KG1 (cell line): ENCODE measurements around the gene CTNNBL1.
"Not testable (repeated sequence)": the region's sequence is repeated elsewhere in the genome, so short reads cannot be mapped to it uniquely, and the experiment has no call there.

Experiments used
- DNase-seq: peaks from one replicate; lab custom pipeline; 2025; lab: John Stamatoyannopoulos, UW

Gene CTNNBL1

GRCh38 chr20:37852666-37853065 is 158.8 kb downstream of the CTNNBL1 start:
- DNase-seq: no peak

- no peak for DNase-seq
Measured at GRCh38 chr20:37853823-37854375, 160.1 kb downstream of the CTNNBL1 start.

- not testable (repeated sequence) for DNase-seq
Measured at GRCh38 chr20:37856034-37856433, 162.2 kb downstream of the CTNNBL1 start.

- no peak for DNase-seq
Measured at GRCh38 chr20:37856932-37857660, 163.3 kb downstream of the CTNNBL1 start.

- no peak for DNase-seq
Measured at GRCh38 chr20:37859406-37860171, 165.8 kb downstream of the CTNNBL1 start.

GRCh38 chr20:37863289-37863688 is 169.5 kb downstream of the CTNNBL1 start:
- DNase-seq: no peak

GRCh38 chr20:37864298-37864697 is 170.5 kb downstream of the CTNNBL1 start:
- DNase-seq: no peak

GRCh38 chr20:37866051-37866450 is 172.2 kb downstream of the CTNNBL1 start:
- no peak for DNase-seq

GRCh38 chr20:37867289-37868195 is 173.7 kb downstream of the CTNNBL1 start:
- DNase-seq: no peak

GRCh38 chr20:37868851-37869333 is 175.1 kb downstream of the CTNNBL1 start:
- no peak for DNase-seq

- DNase-seq: no peak
Measured at GRCh38 chr20:37869334-37869861, 175.6 kb downstream of the CTNNBL1 start.

GRCh38 chr20:37870294-37870693 is 176.5 kb downstream of the CTNNBL1 start:
- no peak for DNase-seq

GRCh38 chr20:37871751-37872150 is 177.9 kb downstream of the CTNNBL1 start:
- no peak for DNase-seq

GRCh38 chr20:37872161-37872560 is 178.3 kb downstream of the CTNNBL1 start:
- DNase-seq: no peak

- no peak for DNase-seq
Measured at GRCh38 chr20:37873884-37874283, 180.1 kb downstream of the CTNNBL1 start.

- no peak for DNase-seq
Measured at GRCh38 chr20:37875460-37876175, 181.8 kb downstream of the CTNNBL1 start.

- DNase-seq: no peak
Measured at GRCh38 chr20:37876863-37877262, 183.0 kb downstream of the CTNNBL1 start.

GRCh38 chr20:37877832-37878772 is 184.3 kb downstream of the CTNNBL1 start:
- DNase-seq: no peak

GRCh38 chr20:37878835-37879599 is 185.2 kb downstream of the CTNNBL1 start:
- no peak for DNase-seq
